Stimulated activated CD4-positive, alpha-beta T cell treated with anti-CD3 and anti-CD28 coated beads, Interleukin-1b, Interleukin-23, amount 100 ng/mL, for 24 hours (primary cell): ENCODE measurements around the gene FAM50B.

Source experiments
- DNase-seq, 4 experiments: peaks; one replicate each; pipeline ENCODE4 v3.0.0-alpha.2; 2020; ENCODE audit warnings: low read depth in 4 of 4, low spot score in 1 of 4

FAM50B gene

GRCh38 chr6:3892603-3893002, 43.4 kb downstream of the FAM50B start:
- no peak for DNase-seq

- no peak for DNase-seq
These were observed 44.3 kb downstream of the FAM50B start for GRCh38 chr6:3893487-3893886.

DNA sequence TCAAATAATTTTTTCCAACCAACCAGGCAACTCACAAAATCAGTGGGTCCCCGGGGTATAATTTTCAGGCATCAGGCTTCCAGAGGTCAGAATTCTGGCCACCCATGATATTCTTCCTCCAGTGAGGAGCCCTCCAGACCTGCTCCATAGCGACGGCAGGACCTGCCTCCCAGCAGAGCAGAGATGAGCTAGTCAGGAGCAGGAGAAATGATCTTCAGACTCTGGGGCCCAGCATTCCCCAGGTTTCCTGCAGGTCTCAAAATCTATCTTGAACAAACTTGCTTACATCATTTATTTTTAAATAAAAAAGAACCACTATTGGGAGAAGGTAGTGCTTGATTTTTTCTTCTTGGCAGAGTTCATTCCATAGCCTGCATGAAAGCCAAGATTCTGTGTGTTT, 44.7 kb downstream of the FAM50B start:
- no peak for DNase-seq

GRCh38 chr6:3894590-3895311, 45.6 kb downstream of the FAM50B start:
- no peak for DNase-seq

DNA sequence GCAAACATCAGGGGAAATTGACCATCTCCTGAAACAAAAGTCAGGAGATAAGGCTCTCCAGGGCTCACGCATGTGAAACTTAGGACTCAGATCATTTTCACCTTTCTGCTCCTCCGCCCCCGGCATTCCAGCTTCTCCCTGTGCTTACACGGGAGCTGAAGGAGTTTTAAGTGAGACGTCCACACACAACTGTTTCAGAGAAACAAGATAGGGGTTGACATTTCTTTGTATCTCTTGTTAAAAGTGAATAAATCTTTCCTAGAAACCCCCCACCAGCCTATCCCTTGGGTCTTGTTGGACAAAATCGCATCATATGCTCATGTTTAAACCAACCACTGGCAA, 46.1 kb downstream of the FAM50B start:
- no peak for DNase-seq

- no peak for DNase-seq
These were observed 46.6 kb downstream of the FAM50B start for GRCh38 chr6:3895805-3896204.

- DNase-seq, result no peak
These were observed 49.3 kb downstream of the FAM50B start for GRCh38 chr6:3898265-3898994.

DNA sequence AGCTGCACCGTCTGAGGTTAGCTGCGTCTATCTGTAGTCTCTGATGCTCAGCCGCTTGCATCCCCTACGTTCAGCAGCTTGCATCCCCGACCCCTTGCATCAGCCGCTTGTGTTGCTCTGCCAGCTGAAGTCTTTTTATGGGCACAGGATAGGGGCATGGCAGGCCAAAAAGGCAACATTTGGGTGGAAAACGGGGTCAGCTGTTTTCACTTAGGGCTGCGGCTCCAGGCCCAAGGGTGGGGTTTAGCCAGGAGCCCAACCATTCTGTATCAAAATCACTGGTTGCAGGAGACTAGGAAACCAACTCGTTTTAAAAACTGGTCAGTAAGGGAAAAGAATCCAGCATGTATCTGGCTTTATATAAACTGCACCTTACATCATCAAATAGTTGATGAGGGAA, 49.9 kb downstream of the FAM50B start:
- DNase-seq, result no peak

GRCh38 chr6:3899970-3900439, 50.8 kb downstream of the FAM50B start:
- DNase-seq, result no peak
